ENCODE results near the gene CLASRP. TPM values are rescaled to one million over a fixed set of nuclear protein-coding genes. Genes with fewer than 3 reads are reported as not detected.

Gene CLASRP
- total and polyA plus RNA-seq, 2 experiments from 2014 or later = 9.2 to 45.1 TPM

- H3K9me2 ChIP-seq (ENCODE audit: insufficient read depth) = no peaks in the 10 kb centered on the region
- no peaks in the 10 kb centered on the region for H3K9me3 ChIP-seq (ENCODE audit: low read depth)
- H4K20me1 ChIP-seq (ENCODE audit: insufficient read depth) = peaks cover 7% of the 10 kb centered on the region; the same call in 1 of the 2 replicates
- peaks cover 86% of the 10 kb centered on the region for H3K79me2 ChIP-seq (ENCODE audit: insufficient read depth)
- WGBS, 2 experiments (ENCODE audit: low coverage in 1 of 2, low lambda C conversion rate in 2 of 2, missing lambda C conversion rate in 2 of 2) = 68 to 77% methylated on average over 7 of the region's 7 CpGs
- peaks cover 7% of the 10 kb centered on the region; the same call in 1 of the 2 replicates for H3F3A ChIP-seq (ENCODE audit: insufficient read depth)
- no peaks in the 10 kb centered on the region for H3K36me3 ChIP-seq (ENCODE audit: low read depth)
- TF ChIP-seq EZH2phosphoT487 (IDR thresholded peaks at IDR 0.05; ENCODE audit: insufficient read depth, low read depth) (no peak), EZH2 (IDR thresholded peaks at IDR 0.05; ENCODE audit: insufficient read depth, poor library complexity, severe bottlenecking) (no peak)
- H3K27ac ChIP-seq = no peak overlapping the region
- no peak overlapping the region for H3K4me2 ChIP-seq (ENCODE audit: unreplicated experiment)
- no peaks in the 10 kb centered on the region for H3K27me3 ChIP-seq (replicated peaks; ENCODE audit: insufficient read depth)
- DNase-seq = no peak
- no peak overlapping the region for H2AFZ ChIP-seq
- H3K4me3 ChIP-seq = no peak overlapping the region
- peaks cover 19% of the 10 kb centered on the region for H3K4me1 ChIP-seq (ENCODE audit: insufficient read depth)
- in situ Hi-C loops (cut with MboI) = no loop called here
- no peak overlapping the region for H3K9ac ChIP-seq
These were observed 57.9 kb downstream of the CLASRP start for GRCh38 chr19:45096700-45097099.

DNA sequence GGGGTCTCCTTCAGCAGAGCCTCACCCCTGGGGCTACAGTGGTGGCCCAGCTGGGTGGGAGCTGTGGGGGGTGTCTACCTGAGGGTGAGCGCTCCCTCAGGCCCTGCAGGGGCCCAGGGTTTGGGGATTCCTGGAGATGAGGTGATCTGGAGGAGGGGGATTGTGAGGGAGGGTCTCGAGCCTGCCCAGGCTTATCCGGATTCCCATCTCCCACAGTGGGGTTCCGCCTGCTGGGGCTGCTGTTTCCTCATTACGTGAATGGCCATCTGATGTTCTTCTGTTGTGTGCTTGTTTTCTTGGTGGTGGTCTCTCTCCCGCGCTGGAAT lies 58.6 kb downstream of the CLASRP start:
- Histone ChIP-seq H3K4me3 (no peak overlapping the region), H3K4me1 (ENCODE audit: insufficient read depth) (peaks cover 19% of the 10 kb centered on the region), H3K27ac (peak overlapping the region; percentile 81), H4K20me1 (ENCODE audit: insufficient read depth) (peaks cover 7% of the 10 kb centered on the region; the same call in 1 of the 2 replicates), H3K9me3 (ENCODE audit: low read depth) (no peaks in the 10 kb centered on the region), H3F3A (ENCODE audit: insufficient read depth) (peaks cover 7% of the 10 kb centered on the region; the same call in 1 of the 2 replicates), H3K36me3 (ENCODE audit: low read depth) (no peaks in the 10 kb centered on the region), H3K27me3 (replicated peaks; ENCODE audit: insufficient read depth) (no peaks in the 10 kb centered on the region), H3K4me2 (ENCODE audit: unreplicated experiment) (no peak overlapping the region), H3K9ac (peak overlapping the region; percentile 71; the same call in 1 of the 2 replicates), H3K9me2 (ENCODE audit: insufficient read depth) (no peaks in the 10 kb centered on the region), H2AFZ (no peak overlapping the region), H3K79me2 (ENCODE audit: insufficient read depth) (peaks cover 93% of the 10 kb centered on the region)
- in situ Hi-C loops (cut with MboI) = no loop called here
- DNase-seq = no peak
- TF ChIP-seq EZH2phosphoT487 (IDR thresholded peaks at IDR 0.05; ENCODE audit: insufficient read depth, low read depth) = no peak
- no peak for TF ChIP-seq EZH2 (IDR thresholded peaks at IDR 0.05; ENCODE audit: insufficient read depth, poor library complexity, severe bottlenecking)
- 91 to 92% methylated on average over 4 to 7 of the region's 7 CpGs for WGBS, 2 experiments (ENCODE audit: low coverage in 1 of 2, low lambda C conversion rate in 2 of 2, missing lambda C conversion rate in 2 of 2)

- H2AFZ ChIP-seq = no peak overlapping the region
- H3K9me3 ChIP-seq (ENCODE audit: low read depth) = no peaks in the 10 kb centered on the region
- peak; percentile 97 for DNase-seq
- 0 out of 2 replicates have a peak overlapping the region, but pooled peaks have one; percentile 10 for H3K4me3 ChIP-seq
- peaks cover 99% of the 10 kb centered on the region for H3K79me2 ChIP-seq (ENCODE audit: insufficient read depth)
- H3K4me1 ChIP-seq (ENCODE audit: insufficient read depth) = peaks cover 19% of the 10 kb centered on the region
- 42 to 46% methylated on average over 16 of the region's 16 CpGs for WGBS, 2 experiments (ENCODE audit: low coverage in 1 of 2, low lambda C conversion rate in 2 of 2, missing lambda C conversion rate in 2 of 2)
- H3K27me3 ChIP-seq (replicated peaks; ENCODE audit: insufficient read depth) = no peaks in the 10 kb centered on the region
- H3K4me2 ChIP-seq (ENCODE audit: unreplicated experiment) = peak overlapping the region; percentile 49
- peak overlapping the region; percentile 81 for H3K27ac ChIP-seq
- H3K9ac ChIP-seq = peak overlapping the region; percentile 71
- H3K36me3 ChIP-seq (ENCODE audit: low read depth) = no peaks in the 10 kb centered on the region
- H3K9me2 ChIP-seq (ENCODE audit: insufficient read depth) = no peaks in the 10 kb centered on the region
- in situ Hi-C loops (cut with MboI) = no loop called here
- H3F3A ChIP-seq (ENCODE audit: insufficient read depth) = peaks cover 7% of the 10 kb centered on the region; the same call in 1 of the 2 replicates
- TF ChIP-seq EZH2phosphoT487 (IDR thresholded peaks at IDR 0.05; ENCODE audit: insufficient read depth, low read depth) (no peak), EZH2 (IDR thresholded peaks at IDR 0.05; ENCODE audit: insufficient read depth, poor library complexity, severe bottlenecking) (no peak)
- H4K20me1 ChIP-seq (ENCODE audit: insufficient read depth) = peaks cover 10% of the 10 kb centered on the region
These were observed 59.1 kb downstream of the CLASRP start for GRCh38 chr19:45097776-45098520.

DNA sequence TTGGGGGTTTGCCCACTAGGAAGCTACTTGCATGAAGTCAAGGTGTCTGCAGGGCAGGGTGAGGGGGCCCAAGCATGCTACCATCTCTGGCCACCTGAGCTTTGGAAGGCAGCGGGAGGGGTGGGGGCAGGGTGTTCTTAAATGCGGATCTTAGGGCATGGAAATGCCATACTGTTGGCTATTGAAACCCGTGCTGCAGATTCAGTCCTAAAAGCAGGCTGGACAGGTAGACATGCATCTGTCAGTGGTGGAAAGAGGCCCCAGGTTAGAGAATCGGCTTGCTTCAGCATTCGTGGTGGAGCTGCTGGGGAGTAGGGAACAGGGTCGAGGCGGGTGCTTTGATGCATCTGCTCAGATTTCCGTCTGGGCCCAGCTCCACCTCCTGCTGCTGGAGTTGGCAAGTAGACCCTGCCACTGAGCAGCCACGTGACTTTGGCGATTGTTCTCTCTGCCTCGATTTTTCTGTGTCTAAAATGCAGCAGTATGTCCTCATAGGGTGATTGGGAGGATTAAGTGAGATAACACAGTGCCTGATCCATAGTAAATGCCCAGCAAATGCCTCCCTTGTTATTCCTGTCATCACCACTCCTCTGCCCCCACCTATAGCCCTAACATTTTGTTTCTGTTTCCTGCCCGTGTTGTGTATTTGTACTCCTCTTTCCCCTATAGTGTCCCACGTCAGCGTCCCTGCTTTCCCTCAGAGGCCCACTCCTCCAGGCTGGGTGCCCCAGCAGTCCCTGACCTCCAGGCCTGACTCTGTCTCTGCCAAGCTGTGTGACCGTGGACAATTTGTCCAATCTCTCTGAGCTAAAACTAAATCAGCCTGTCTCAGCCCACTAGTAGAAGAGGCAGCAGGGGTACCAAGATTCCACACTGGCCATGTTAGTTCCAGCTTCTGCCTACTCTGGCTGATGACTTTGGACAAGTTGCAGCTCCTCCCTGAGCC lies 59.9 kb downstream of the CLASRP start:
- in situ Hi-C loops (cut with MboI) = no loop called here
- H3K4me3 ChIP-seq = peak overlapping the region; percentile 11; the same call in 1 of the 2 replicates
- H3K9ac ChIP-seq = peak overlapping the region; percentile 25; the same call in 1 of the 2 replicates
- H3K4me2 ChIP-seq (ENCODE audit: unreplicated experiment) = peak overlapping the region; percentile 49
- no peaks in the 10 kb centered on the region for H3K36me3 ChIP-seq (ENCODE audit: low read depth)
- no peak for TF ChIP-seq EZH2 (IDR thresholded peaks at IDR 0.05; ENCODE audit: insufficient read depth, poor library complexity, severe bottlenecking)
- no peak for TF ChIP-seq EZH2phosphoT487 (IDR thresholded peaks at IDR 0.05; ENCODE audit: insufficient read depth, low read depth)
- peaks cover 7% of the 10 kb centered on the region; the same call in 1 of the 2 replicates for H3F3A ChIP-seq (ENCODE audit: insufficient read depth)
- DNase-seq = peak; percentile 48
- H4K20me1 ChIP-seq (ENCODE audit: insufficient read depth) = peaks cover 11% of the 10 kb centered on the region
- H3K9me2 ChIP-seq (ENCODE audit: insufficient read depth) = no peaks in the 10 kb centered on the region
- no peaks in the 10 kb centered on the region for H3K9me3 ChIP-seq (ENCODE audit: low read depth)
- H3K27ac ChIP-seq = peak overlapping the region; percentile 81
- peaks cover 19% of the 10 kb centered on the region for H3K4me1 ChIP-seq (ENCODE audit: insufficient read depth)
- no peak overlapping the region for H2AFZ ChIP-seq
- 20 to 22% methylated on average over 15 of the region's 15 CpGs for WGBS, 2 experiments (ENCODE audit: low coverage in 1 of 2, low lambda C conversion rate in 2 of 2, missing lambda C conversion rate in 2 of 2)
- no peaks in the 10 kb centered on the region for H3K27me3 ChIP-seq (replicated peaks; ENCODE audit: insufficient read depth)
- H3K79me2 ChIP-seq (ENCODE audit: insufficient read depth) = peaks cover 100% of the 10 kb centered on the region
